Fibroblast of lung (primary cell): ENCODE measurements around the gene GPAT2.
"Not testable (repeated sequence)": the region's sequence is repeated elsewhere in the genome, so short reads cannot be mapped to it uniquely, and the experiment has no call there.

Experiments
- EZH2 ChIP-seq: IDR thresholded peaks from 2 replicates; pipeline ENCODE4 v1.5.1; 2012; ENCODE audit warnings: low read length, control low read depth, mild to moderate bottlenecking; ENCODE audit errors: missing control alignments
- TF ChIP-seq, protein P1 (sequence below), 2 donors: IDR thresholded peaks in 1 of 2; conservative IDR thresholded peaks in 1 of 2; 1 replicate in 1 of 2; 2 replicates in 1 of 2; pipeline ENCODE4 v1.5.1; 2011 to 2012; ENCODE audit warnings: low read length in 2 of 2, control low read depth in 1 of 2, inconsistent platforms in 1 of 2, low read depth in 1 of 2, mild to moderate bottlenecking in 1 of 2

DNA sequence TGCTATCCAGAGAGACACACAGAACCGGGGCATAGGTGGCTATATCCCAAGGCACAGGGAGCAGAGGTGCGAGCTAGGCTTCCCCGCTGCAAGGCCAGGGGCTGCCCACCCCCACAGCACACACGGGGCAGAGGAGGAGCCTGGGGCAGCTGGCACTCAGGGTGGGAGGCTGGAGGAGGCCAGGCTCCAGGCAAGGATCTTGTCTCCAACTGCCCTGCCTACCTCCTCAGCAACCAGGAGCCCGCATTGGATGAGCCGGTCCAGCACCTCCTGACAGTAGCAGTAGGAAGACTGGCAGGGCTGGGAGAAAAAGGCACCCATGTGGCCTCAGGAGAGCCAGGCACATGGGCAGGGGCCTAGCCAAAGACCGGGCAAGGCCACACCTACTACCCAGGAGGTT lies 11.0 kb downstream of the GPAT2 start:
- not testable (repeated sequence) for TF ChIP-seq EZH2
- TF ChIP-seq, protein P1, sequence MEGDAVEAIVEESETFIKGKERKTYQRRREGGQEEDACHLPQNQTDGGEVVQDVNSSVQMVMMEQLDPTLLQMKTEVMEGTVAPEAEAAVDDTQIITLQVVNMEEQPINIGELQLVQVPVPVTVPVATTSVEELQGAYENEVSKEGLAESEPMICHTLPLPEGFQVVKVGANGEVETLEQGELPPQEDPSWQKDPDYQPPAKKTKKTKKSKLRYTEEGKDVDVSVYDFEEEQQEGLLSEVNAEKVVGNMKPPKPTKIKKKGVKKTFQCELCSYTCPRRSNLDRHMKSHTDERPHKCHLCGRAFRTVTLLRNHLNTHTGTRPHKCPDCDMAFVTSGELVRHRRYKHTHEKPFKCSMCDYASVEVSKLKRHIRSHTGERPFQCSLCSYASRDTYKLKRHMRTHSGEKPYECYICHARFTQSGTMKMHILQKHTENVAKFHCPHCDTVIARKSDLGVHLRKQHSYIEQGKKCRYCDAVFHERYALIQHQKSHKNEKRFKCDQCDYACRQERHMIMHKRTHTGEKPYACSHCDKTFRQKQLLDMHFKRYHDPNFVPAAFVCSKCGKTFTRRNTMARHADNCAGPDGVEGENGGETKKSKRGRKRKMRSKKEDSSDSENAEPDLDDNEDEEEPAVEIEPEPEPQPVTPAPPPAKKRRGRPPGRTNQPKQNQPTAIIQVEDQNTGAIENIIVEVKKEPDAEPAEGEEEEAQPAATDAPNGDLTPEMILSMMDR (conservative IDR thresholded peaks at IDR 0.05 in 1 of 2, IDR thresholded peaks at IDR 0.05 in 1 of 2; ENCODE audit: low read depth in 1 of 2, low read length in 2 of 2): not testable (repeated sequence)
